Panc1 (cell line): ENCODE data around the gene ZNF91.
"Not testable (repeated sequence)": the region's sequence is repeated elsewhere in the genome, so short reads cannot be mapped to it uniquely, and the experiment has no call there.

Source experiments
- SIN3A ChIP-seq: IDR thresholded peaks from 2 replicates; pipeline ENCODE4 v1.6.1; 2012; ENCODE audit warnings: low read depth, mild to moderate bottlenecking, low read length, moderate library complexity, borderline replicate concordance; ENCODE audit not compliant: insufficient read depth
- TCF7L2 ChIP-seq: IDR thresholded peaks from 2 replicates; pipeline ENCODE4 v1.6.1; 2011; ENCODE audit warnings: mild to moderate bottlenecking, low read depth, low read length, inconsistent platforms
- TF ChIP-seq, protein P1 (sequence below): fragments of 450-650 bp; IDR thresholded peaks from 2 replicates; pipeline ENCODE4 v1.5.1; 2017; ENCODE audit warnings: mild to moderate bottlenecking

DNA sequence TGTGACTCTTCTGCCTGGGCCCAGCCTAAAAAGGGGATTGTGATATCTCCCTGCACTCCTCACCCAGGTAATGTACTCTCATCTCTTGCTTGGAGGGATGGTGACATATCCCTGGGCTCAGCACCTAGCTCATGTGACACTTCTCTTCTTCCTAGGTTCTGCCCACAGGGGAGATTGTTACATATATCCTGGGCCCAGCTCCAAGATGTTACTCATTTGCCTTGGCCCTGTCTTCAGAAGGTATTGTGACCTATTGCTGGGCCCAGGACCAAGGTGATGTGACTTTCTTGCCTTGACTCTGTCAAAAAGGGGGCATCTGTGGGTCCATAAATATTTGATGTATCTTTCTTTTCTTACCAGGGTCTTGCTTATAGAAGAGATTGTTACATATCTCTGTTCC is 73.9 kb downstream of the ZNF91 start:
- TF ChIP-seq, protein P1, sequence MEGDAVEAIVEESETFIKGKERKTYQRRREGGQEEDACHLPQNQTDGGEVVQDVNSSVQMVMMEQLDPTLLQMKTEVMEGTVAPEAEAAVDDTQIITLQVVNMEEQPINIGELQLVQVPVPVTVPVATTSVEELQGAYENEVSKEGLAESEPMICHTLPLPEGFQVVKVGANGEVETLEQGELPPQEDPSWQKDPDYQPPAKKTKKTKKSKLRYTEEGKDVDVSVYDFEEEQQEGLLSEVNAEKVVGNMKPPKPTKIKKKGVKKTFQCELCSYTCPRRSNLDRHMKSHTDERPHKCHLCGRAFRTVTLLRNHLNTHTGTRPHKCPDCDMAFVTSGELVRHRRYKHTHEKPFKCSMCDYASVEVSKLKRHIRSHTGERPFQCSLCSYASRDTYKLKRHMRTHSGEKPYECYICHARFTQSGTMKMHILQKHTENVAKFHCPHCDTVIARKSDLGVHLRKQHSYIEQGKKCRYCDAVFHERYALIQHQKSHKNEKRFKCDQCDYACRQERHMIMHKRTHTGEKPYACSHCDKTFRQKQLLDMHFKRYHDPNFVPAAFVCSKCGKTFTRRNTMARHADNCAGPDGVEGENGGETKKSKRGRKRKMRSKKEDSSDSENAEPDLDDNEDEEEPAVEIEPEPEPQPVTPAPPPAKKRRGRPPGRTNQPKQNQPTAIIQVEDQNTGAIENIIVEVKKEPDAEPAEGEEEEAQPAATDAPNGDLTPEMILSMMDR, result not testable (repeated sequence)
- TF ChIP-seq SIN3A, TCF7L2: not testable (repeated sequence)
